ENCODE results near the gene PPP3CA.

PPP3CA gene

DNA sequence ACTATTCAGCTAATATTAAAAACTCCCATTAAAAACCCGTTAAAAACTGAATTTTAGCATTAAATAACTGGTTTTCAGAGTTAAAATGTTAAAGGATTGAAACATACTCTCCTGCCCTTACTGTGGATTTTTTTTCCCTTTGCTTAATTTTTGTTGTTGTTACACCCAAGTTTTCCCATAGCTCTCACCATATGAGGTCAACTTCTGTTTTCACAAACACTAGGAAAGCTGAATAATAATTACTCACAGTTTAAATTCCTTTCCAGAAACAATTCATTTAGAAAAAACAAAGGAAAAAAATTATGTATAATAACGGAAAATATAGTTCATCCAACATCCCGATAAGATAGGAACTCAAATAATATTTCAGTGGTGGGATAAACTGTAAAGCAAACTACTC, 129.0 kb downstream of the PPP3CA start:
- TF ChIP-seq, protein P1, sequence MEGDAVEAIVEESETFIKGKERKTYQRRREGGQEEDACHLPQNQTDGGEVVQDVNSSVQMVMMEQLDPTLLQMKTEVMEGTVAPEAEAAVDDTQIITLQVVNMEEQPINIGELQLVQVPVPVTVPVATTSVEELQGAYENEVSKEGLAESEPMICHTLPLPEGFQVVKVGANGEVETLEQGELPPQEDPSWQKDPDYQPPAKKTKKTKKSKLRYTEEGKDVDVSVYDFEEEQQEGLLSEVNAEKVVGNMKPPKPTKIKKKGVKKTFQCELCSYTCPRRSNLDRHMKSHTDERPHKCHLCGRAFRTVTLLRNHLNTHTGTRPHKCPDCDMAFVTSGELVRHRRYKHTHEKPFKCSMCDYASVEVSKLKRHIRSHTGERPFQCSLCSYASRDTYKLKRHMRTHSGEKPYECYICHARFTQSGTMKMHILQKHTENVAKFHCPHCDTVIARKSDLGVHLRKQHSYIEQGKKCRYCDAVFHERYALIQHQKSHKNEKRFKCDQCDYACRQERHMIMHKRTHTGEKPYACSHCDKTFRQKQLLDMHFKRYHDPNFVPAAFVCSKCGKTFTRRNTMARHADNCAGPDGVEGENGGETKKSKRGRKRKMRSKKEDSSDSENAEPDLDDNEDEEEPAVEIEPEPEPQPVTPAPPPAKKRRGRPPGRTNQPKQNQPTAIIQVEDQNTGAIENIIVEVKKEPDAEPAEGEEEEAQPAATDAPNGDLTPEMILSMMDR (IDR thresholded peaks at IDR 0.05; ENCODE audit: low read length) = no peak
- TF ChIP-seq EZH2 (IDR thresholded peaks at IDR 0.05; ENCODE audit: borderline replicate concordance, low read length) = no peak
- Histone ChIP-seq H3K9me3 (ENCODE audit: low read length) (no peaks in the 10 kb centered on the region), H3K9ac (ENCODE audit: low read length) (no peak overlapping the region), H2AFZ (ENCODE audit: low read length) (no peak overlapping the region), H3K27me3 (ENCODE audit: insufficient read depth, low read length) (no peaks in the 10 kb centered on the region), H3K4me3 (ENCODE audit: low read depth, low read length, poor library complexity, severe bottlenecking) (no peak overlapping the region), H3K27ac (ENCODE audit: low read depth, low read length, poor library complexity, severe bottlenecking) (no peak overlapping the region), H3K4me1 (ENCODE audit: insufficient read depth, low read length, severe bottlenecking) (peaks cover 9% of the 10 kb centered on the region), H4K20me1 (ENCODE audit: insufficient read depth, low read length) (0 out of 2 replicates have a peak, but pooled peaks cover 2% of the 10 kb centered on the region), H3K79me2 (ENCODE audit: insufficient read depth, low read length) (peaks cover 68% of the 10 kb centered on the region), H3K9me2 (ENCODE audit: low read depth, low read length) (no peaks in the 10 kb centered on the region), H3K4me2 (ENCODE audit: low read length) (no peak overlapping the region), H3K36me3 (ENCODE audit: insufficient read depth, low read length) (no peaks in the 10 kb centered on the region), H3F3A (ENCODE audit: insufficient read depth, low read length) (no peaks in the 10 kb centered on the region)

DNA sequence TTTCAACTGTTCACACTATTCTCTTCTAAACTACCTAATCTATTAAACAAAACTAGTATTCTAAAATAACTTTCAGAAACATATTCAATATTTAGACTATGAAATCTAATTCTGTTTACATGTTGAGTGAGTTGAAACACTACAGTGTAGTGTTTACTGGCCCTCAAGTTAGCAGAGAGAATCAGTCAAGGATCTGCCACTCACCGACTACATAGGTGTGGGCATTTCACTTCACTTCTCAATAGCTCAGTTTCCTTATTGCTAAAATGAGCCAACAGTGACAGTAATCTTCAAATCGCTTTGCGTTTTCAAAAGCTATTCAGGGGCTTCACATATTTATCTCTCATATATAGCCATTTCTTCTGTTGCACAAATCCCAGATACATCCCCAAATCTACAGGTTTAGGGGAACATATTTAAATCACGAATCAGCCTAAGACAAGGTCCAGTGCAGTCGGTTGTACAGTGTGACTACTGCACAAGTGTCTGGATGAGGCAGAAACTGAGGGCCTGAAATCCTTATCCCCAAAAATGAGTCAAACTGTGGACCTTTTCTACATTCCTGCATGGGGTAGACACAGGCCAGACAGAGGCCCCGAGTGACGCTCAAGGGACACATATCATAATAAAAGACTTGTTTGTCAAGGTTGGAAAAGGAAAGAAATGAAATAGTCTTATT, 129.8 kb downstream of the PPP3CA start:
- TF ChIP-seq EZH2 (IDR thresholded peaks at IDR 0.05; ENCODE audit: borderline replicate concordance, low read length) = no peak
- TF ChIP-seq, protein P1 (IDR thresholded peaks at IDR 0.05; ENCODE audit: low read length) = no peak
- H3K27me3 ChIP-seq (ENCODE audit: insufficient read depth, low read length) = no peaks in the 10 kb centered on the region
- no peak overlapping the region for H2AFZ ChIP-seq (ENCODE audit: low read length)
- no peaks in the 10 kb centered on the region for H3F3A ChIP-seq (ENCODE audit: insufficient read depth, low read length)
- no peak overlapping the region for H3K4me3 ChIP-seq (ENCODE audit: low read depth, low read length, poor library complexity, severe bottlenecking)
- no peaks in the 10 kb centered on the region for H3K9me2 ChIP-seq (ENCODE audit: low read depth, low read length)
- no peaks in the 10 kb centered on the region for H3K36me3 ChIP-seq (ENCODE audit: insufficient read depth, low read length)
- H3K27ac ChIP-seq (ENCODE audit: low read depth, low read length, poor library complexity, severe bottlenecking) = no peak overlapping the region
- H3K9ac ChIP-seq (ENCODE audit: low read length) = no peak overlapping the region
- H3K4me2 ChIP-seq (ENCODE audit: low read length) = no peak overlapping the region
- no peaks in the 10 kb centered on the region for H3K9me3 ChIP-seq (ENCODE audit: low read length)
- H3K79me2 ChIP-seq (ENCODE audit: insufficient read depth, low read length) = peaks cover 67% of the 10 kb centered on the region
- H4K20me1 ChIP-seq (ENCODE audit: insufficient read depth, low read length) = no peaks in the 10 kb centered on the region
- H3K4me1 ChIP-seq (ENCODE audit: insufficient read depth, low read length, severe bottlenecking) = peaks cover 9% of the 10 kb centered on the region

DNA sequence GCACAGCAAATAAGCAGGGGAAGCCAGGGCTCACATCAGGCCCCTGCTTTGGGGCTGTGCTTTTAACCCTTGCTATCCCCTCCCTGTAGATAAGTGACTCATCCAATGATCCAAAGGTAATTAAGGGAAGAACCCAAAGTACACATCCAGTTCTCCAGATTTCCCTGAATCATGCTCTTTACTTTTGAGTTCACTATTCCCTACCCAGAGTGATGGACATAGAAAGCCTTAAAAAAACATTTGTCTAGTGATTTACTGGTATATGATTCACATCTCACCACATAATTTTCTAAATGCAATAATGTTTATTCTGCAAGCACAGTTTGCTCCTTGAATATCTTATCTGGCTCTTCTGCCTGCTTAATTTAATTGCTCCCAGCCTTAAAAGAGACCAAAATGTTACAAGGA, 136.2 kb downstream of the PPP3CA start:
- peaks cover 10% of the 10 kb centered on the region for H3K4me1 ChIP-seq (ENCODE audit: insufficient read depth, low read length, severe bottlenecking)
- H4K20me1 ChIP-seq (ENCODE audit: insufficient read depth, low read length) = no peaks in the 10 kb centered on the region
- peaks cover 68% of the 10 kb centered on the region for H3K79me2 ChIP-seq (ENCODE audit: insufficient read depth, low read length)
- no peaks in the 10 kb centered on the region for H3K36me3 ChIP-seq (ENCODE audit: insufficient read depth, low read length)
- H3K9me3 ChIP-seq (ENCODE audit: low read length) = no peaks in the 10 kb centered on the region
- H3K4me3 ChIP-seq (ENCODE audit: low read depth, low read length, poor library complexity, severe bottlenecking) = no peak overlapping the region
- no peaks in the 10 kb centered on the region for H3F3A ChIP-seq (ENCODE audit: insufficient read depth, low read length)
- no peak overlapping the region for H2AFZ ChIP-seq (ENCODE audit: low read length)
- H3K27ac ChIP-seq (ENCODE audit: low read depth, low read length, poor library complexity, severe bottlenecking) = no peak overlapping the region
- H3K9me2 ChIP-seq (ENCODE audit: low read depth, low read length) = no peaks in the 10 kb centered on the region
- TF ChIP-seq, protein P1 (IDR thresholded peaks at IDR 0.05; ENCODE audit: low read length) = no peak
- TF ChIP-seq EZH2 (IDR thresholded peaks at IDR 0.05; ENCODE audit: borderline replicate concordance, low read length) = no peak
- no peaks in the 10 kb centered on the region for H3K27me3 ChIP-seq (ENCODE audit: insufficient read depth, low read length)
- no peak overlapping the region for H3K9ac ChIP-seq (ENCODE audit: low read length)
- no peak overlapping the region for H3K4me2 ChIP-seq (ENCODE audit: low read length)
